HG02885 (cell line): ENCODE results near the gene ZC3H10.

Experiments
- ATAC-seq: cut with Tn5 transposase; IDR thresholded peaks from one replicate; pipeline ENCODE4 v1.9.1; 2021; ENCODE audit warnings: mild to moderate bottlenecking; ENCODE audit not compliant: unreplicated experiment, poor library complexity

ZC3H10 gene

DNA sequence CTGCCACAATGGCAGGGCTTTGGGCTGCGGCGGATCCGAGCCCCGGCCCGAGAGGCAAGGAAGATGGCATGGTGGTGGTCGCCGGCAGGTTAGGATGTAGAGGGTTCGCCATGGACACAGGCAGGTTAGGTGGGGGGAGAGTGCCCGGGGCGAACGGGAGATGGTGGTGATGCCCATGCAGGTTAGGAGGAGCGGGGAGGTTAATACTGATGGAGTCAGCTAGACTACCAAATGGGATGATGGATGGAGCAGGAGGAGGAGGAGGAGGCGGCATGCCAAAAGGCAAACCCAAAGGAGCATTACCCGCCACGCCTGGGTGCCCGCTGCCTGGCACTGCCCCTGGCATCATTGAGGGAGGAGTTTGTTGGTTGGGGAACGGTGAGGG, 46.3 kb downstream of the ZC3H10 start:
- no peak for ATAC-seq

DNA sequence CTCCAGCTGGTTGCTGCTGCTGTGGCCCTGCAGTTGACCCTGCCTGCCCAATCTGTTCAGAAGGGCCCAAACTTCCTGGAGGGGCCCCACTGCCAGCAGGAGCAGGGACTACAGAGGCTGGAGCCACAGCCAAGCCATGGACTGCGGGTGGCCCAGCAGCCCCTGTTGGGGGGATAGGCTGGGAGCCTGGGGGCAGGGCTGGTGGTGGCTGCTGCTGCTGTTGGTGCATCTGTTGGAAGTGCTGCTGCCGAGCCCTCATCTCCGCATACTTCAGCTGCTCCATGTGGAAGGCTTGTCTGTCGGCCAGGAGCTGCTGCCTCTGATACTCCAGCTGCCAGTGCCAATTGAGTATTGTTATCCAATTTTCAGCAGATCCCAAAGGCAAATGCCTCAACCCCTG, 47.3 kb downstream of the ZC3H10 start:
- no peak for ATAC-seq

DNA sequence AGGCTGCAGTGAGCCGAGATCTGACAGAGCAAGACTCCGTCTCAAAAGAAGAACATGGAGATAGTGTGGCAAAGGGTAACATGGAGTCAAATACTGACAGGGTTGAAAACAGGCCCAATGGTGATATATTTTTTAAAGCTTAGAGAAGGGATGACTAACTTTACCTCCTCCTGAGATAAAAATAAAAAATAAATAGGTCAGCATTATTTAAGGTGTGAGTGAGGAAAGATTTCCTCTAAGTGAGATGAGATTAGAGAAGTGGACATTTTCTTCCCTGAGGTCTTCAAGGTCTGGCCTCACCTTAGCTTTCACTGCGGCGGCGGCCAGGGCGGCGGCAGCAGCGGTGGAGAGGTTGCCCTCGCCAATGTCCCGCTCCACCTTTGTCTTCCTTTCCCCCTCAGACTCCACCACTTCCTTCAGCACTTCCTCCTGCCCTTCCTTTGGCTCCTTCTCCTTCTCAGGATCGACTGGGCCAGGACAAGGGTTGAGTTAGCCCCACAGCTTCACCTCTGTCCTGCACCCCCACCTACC, 51.2 kb downstream of the ZC3H10 start:
- ATAC-seq = no peak

DNA sequence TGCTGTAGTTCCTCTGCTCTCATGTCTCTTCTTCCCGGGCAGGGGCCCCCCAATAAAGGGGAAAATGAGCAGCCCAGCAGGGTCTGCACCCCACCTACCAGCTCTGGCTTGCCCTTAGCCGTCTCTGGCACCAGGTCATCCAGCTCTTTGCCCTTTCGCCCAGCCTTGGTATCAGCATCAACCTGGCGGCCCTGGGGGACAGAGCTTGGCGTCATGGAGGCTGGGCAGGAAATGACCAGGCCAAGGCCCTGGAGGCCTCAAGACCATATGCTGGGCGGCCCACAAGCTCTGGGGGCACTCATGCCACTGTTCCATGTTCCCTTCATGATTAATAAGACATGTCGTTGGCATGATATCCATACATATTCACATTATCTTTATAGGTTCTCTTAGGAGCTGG, 54.8 kb downstream of the ZC3H10 start:
- ATAC-seq = no peak
